CD4-positive, alpha-beta T cell treated with Interleukin-4 for 1 hour (primary cell): ENCODE data around the gene KCNH4.
A peak's percentile ranks its signal among the peaks of the same experiment; 100 is the strongest.
"Not testable (repeated sequence)": the region's sequence is repeated elsewhere in the genome, so short reads cannot be mapped to it uniquely, and the experiment has no call there.

Experiments used
- DNase-seq, 2 donors: peaks; one replicate each; pipeline ENCODE4 v3.0.0-alpha.2; 2020 to 2022

KCNH4 gene

DNA sequence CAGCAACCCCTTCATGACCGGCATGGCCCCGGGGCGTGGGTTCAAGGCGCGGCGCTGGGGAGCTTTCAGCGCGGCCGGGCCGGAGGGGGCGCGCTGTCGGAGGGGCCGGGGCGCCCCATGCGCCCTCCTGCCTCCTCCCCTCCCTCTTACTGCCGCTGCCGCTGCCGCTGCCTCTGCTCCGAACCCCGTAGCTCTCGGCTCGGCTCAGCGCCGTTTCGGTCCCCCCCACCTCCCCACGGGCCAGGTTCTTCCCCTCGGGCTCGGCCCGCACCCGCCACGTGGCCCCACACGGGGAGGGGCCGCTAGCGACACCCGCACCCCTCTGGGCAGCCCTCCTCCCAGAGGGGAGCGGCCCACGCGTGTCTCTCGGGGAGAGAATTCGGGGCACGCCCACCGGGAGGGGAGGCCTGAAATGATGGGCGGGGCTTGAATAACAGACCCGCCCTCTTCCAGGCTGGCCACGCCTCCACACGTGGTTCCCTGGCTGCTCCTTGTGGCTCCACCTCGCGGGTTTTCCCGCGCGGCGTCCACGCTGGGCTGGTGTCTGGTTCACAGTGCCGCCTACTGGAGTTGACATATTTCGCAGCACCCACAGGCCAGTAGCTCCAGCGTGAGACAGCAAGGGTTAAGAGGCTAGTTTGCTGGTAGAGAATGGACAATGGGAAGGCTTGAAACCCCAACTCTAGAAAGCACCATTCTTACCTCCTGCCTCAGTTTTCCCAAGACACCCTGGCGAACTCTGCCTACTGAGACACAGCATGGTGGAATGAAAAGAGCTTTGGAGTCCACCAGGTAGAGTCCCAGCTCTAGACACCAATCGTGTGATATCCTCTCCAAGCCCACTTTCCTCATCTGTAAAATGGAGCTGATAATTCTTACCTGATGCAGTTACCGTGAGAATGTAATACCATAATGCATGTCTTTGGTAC lies at the start of gene KCNH4:
Gene KCNH4, minus strand, starts transcription at position 221 of the 929 bp plus-strand sequence. Its CDS starts 197 bp downstream, at position 24.
- DNase-seq = peak; percentile 92 to 93

DNA sequence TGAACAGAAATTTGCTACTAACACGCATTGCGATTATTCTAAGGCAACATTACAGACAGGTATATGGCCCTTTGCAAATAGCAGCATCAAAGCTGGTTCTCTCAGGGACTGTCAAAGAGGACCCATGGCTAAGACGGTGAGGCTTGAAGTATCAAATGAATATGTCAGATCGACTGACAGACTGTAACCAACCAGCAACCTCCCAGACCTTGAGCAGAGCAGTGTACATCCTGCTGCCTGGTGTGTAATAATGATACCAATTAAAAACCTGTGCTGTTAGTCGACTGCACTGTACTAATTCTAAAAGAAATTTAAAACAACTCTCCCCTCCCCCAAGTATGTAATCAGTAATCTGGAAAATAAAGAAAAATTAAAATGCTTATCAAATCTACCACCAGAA lies 49.3 kb upstream of the KCNH4 start:
- no peak for DNase-seq

DNA sequence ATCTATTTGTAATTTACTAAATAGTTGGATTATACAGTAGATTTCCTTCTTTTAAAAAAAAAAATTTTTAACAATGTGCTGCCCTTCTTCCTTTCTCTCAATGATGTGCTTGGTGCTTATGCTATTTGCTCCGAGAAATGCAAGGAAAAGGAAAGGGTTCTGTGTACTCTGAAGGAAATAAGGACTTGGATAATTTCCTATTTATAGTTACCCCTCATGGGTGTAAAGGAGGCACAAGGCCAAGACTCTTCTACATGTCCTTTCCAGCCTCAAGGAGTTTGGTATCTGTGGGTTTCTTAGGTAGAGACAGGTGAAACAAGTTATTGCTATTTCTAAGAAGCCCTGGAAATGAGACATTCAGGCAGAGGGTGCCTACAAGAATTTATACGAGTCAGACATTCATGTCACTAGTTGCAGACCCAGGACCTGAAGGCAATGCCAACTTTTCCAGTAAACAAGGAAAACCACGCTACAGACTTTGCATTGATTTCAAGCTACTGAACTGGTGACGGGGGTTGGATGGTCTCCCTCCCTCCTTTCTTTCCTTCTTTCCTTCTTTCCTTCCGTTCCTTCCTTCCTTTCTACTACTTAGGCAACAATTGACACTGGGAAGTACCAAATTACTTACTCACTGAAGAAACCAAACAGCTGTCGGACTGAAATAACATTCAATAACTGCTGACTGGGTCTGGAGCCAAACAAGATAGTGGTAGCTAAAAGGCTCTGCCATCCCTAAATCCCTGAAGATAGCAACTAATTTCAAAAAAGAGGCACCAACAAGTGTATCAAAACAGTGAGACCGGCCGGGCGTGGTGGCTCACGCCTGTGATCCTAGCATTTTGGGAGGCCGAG lies 47.1 kb upstream of the KCNH4 start:
- no peak for DNase-seq

DNA sequence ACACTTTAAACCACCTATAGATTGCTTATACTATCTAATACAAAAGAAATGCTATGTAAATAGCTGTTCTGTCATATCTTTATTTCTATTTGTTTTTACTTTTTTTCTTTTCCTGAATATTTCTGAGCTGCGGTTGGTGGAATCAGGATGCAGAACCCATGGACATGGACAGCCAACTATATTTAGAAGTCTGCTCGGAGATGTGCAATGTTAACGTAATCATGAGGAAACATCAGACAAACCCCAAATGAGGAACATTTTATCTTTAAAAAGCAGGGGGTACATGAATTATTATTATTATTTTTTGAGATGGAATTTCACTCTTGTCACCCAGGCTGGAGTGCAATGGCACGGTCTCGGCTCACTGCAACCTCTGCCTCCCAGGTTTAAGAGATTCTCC lies 44.7 kb upstream of the KCNH4 start:
- DNase-seq = no peak

DNA sequence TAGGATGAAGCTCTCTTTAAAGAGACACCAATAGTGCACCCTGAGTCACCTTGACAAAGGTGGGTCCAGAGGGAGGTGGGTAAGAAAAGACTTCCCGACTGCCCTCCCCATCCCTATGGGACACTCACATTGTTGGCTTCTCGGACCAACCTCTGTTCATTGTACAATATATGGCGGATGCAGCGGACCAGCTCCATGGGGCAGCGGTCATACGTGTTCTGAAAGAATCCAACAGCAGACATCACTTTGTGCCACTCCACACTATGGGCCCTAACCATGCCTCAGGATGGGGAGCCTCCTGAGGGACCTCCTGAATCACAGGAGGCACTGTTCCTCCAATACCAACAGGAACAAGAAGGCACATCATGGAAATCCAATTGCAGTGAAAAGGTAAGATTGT lies 43.7 kb upstream of the KCNH4 start:
- no peak for DNase-seq

DNA sequence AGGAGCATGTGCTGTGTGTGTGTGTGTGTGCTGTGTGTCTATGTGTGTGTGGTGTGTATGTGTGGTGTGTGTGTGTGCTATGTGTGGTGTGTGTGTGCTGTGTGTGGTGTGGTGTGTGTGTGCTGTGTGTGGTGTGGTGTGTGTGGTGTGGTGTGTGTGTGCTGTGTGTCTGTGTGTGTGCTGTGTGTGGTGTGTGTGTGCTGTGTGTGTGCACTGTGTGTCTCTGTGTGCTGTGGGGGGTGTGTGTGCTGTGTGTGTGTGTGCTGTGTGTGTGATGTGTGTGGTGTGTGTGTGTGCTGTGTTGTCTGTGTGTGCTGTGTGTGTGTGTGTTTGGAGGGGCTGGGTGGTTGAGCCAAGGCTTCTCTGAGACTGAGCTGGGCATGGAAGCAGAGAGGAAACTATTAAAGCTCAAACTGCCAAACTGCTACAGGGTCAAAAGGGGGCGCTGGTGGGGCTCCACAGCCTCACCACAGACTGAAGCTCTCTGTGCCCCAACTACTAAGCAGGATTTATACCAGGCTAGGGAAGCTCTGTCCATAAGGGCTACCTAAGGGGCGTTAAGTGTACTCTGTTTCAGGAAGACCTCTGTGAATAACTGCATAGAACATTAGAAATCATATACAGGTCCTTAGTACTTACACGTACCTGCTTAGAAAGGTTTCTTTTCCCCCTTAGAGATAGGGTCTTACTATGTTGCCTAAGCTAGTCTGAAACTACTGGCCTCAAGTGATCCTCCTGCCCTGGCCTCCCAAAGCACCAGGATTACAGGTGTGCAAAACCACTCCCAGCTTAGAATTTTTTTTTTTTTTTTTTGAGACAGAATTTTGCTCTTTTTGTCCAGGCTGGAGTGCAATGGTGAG lies 41.2 kb upstream of the KCNH4 start:
- peak; percentile 68 to 71 for DNase-seq

DNA sequence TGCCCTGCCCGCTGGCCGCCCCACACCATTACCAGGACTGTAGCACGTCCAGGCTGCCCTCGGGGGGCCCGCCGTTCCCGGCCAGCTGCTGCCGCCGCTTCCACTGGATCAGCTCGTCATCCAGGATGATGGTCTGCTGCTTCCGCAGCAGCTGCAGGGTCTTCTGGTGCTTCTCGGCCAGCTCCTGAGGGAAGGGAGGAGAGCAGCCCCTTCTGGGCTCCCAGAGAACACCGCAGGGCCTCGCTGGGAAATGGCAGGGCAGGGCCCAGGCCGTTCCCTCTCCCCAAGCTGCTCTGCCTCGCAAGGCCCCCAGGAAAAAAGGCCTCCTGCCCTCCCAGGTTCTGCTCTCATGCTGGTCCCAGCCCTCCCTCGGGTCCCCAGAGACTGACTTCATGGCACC lies 38.3 kb upstream of the KCNH4 start:
- DNase-seq = not testable (repeated sequence)

DNA sequence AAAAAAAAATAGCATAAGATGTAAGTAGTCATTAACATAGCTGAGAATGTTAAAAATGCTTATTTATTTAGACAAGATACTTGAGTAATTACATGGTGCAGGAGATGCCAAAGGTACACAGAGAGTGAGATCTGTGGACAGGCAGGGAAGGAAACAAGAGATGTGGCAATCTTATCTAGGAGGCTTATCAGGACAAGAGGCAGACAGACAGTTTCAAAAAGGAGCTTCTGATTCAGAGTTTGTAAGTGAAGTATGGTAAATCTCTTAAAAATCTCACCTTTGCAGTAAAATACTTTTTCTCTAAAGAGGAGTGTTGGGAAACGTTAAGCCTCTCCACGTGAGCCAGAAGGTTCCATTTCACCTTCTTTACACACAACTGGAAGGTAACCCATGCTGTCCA lies 33.2 kb upstream of the KCNH4 start:
- DNase-seq = no peak

DNA sequence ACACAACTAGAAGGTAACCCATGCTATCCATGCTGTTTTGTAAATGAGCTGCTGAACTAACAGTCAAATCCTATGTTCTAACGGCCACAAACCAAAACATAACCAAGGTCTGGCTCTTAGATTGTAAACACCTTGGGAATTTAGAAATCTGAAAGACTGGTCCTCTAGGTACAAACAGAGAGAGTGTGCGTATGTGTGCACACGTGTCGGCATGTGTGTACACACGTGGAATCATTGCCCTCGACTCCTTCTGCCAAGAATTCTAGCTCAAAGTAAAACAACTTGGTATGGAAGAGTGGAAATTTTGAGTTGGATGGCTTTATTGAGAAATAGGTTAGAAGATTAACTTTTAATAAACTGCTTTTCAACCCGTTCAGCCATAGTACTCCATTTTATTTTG lies 31.4 kb upstream of the KCNH4 start:
- no peak for DNase-seq

DNA sequence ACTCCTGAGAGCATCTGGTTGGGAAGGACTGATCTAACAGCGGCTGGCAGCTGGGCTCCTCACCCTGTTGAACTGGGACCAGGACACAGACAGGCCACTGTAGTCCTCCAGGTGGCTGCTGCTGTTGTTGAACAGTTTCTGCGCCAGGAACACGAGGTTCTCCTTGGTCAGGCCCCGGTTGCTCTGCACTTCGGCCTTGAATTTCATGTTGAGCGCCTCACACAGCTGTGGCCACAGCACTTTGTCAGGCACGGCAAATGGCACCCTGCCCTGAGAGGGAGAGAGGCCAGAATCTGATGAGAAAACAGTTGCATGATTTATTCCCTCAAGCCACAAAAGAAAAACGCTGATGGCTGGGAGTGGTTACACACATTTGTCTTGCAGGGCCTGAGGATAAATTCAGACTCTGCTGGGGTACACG lies 31.0 kb upstream of the KCNH4 start:
- not testable (repeated sequence) for DNase-seq

DNA sequence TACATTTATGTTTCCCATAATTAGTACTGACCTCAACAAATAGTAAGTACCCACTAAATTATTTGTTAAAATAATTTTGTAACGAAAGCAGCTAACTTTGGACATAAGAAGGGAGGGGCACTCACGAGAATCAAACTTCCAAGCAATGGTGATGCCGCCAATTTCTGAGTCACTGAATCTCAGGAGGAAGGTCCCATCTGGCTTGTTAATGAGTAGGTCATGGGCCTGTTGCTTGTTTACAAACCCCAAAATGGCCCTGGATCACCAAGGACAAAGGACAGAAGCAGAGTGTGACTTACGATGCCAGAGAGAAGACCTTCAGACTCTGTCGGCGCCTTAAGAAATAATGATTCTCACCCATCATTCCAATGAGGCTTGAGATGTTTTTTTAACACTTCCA lies 29.1 kb upstream of the KCNH4 start:
- DNase-seq = no peak

DNA sequence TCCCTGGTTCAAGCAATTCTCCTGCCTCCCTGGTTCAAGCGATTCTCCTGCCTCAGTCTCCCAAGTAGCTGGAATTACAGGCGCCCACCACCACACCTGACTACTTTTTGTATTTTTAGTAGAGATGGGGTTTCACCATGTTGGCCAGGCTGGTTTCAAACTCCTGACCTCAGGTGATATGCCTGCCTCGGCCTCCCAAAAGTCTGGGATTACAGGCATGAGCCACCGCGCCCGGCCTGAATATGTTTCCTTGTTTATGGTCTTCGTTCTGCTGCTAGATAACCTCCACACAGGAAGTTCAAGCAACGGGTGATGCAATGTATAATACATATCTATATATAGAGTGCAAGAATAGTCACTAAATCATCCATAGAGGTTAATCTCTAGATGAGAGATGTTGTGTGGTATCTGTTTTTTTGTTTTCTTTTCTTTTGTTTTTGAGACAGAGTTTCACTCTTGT lies 25.2 kb upstream of the KCNH4 start:
- DNase-seq = not testable (repeated sequence)

DNA sequence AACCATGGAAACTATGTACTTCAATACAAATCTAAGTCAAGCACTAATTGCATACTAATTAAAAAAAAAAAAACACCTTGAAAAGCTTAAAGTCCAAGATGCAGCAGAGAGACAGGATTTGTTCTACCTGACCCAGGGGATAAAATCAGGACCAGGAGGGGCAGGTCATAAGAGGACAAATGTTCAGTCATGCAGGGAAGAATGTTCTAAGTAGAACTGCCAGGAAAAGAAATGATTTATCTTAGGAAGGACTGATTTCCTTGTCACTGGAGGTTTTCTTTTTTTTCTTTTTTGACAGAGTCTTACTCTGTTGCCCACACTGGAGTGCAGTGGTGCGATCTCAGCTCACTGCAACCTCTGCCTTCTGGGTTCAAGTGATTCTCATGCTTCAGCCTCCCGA lies 22.4 kb upstream of the KCNH4 start:
- no peak for DNase-seq

DNA sequence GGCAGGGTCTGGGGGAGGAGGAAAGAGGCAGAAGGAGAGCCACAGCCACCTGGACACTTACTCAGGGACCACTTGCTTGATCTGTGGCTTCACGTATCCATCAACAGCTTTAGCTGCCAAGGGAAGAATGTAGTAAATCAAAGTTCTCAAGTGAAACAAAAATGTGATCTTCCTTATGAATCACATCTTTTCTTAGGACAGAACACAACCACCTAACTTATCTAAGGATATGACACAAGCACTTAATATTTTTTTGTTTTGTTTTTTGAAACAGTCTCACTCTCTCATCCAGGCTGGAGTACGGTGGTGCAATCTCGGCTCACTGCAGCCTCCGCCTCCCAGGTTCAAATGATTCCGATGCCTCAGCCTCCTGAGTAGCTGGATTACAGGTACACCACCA lies 21.8 kb upstream of the KCNH4 start:
- DNase-seq = no peak

DNA sequence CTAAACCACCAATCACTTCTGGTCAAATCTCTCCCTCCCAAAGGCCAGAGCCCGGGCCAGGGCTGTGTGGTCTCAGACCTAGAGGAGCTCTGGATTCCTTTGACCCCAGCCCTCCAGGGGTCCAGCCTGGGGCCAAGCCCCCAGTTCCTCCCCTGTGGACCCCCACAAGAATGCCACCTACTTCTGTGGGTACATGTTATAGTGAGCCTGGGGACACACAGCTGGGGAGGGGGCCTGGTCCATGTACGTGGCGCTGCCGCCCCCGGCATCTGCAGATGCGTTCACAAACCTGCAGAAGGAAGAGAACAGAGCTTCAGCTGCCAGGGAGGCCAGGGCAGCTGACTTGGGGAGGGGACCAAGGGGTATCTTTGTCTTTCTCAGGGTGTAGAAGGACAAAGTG lies 21.2 kb upstream of the KCNH4 start:
- no peak for DNase-seq

DNA sequence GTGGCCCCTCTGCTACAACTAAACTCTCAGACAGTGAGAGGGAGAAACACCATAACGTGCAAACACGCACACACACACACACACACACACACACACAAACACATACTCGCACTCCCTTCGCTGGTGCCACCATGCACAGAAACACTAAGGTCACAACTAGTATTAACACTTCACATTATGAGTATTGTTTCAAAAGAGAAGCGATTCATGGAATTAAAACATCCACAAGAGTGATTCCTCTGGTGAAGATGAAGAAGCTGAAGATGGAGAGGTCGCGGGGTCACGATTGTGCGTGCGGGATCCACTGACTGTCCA lies 20.5 kb upstream of the KCNH4 start:
- no peak for DNase-seq

DNA sequence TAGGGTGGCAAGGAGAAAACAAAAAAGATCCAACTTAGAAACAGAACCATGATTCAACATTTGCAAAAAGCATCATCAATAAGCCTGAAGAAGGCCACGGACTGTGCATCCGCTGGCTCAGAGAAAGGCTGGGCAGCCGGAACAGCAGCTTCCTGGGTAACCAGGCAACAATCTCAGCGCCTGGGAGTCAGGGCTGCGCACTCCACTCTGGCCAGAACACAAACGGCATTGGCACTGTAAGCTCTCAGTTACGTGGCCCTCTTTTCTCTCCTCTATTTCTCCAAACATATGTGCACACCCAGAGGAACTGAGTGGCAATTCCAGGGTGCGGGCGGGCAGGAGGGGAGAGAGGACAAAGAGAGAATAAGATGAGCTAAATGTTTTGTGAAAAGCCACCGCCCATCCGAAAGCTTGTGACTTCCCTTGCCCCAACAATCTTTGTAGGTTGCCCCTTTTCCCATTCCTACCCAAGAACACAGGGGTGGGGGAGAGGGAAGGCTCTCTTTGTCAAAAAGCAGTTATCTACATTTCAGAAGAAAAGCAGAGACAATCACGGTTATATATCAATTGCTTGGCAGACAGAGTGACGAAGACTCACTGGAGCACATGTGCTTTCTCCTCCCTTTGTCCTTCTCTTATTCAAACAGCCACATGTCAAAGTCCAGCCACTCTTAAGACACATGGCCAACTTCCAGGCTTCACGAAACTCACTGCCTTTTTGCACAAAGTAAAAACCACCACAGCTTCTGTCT lies 19.9 kb upstream of the KCNH4 start:
- no peak for DNase-seq

DNA sequence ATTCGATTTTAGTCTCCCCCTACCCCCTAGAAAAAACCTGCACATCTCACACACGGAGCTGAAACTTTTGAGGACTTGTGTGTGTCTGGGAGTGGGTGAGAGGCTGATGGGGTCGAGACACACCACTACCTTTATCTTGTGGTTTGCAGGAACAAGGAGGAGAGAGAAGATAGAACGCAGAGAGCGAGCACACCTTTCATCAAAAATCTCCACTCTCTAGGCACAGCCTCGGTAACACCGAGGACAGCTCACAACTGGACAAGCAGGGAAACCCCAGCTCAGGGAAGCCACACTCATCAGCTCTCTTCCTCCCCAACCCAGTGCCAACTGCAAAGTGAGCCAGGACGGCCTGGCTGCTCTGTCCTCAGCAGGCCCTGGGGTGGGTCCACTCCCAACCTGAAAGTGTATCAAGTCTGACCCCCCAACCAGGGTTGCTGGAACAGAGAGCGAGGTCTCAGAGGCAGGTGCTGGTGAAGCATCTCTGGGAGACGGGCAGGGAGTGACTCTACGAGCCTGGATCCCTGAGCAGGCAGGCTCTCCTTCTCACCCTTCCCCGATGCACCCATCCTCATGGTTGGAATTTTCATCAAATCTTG lies 18.6 kb upstream of the KCNH4 start:
- no peak for DNase-seq

DNA sequence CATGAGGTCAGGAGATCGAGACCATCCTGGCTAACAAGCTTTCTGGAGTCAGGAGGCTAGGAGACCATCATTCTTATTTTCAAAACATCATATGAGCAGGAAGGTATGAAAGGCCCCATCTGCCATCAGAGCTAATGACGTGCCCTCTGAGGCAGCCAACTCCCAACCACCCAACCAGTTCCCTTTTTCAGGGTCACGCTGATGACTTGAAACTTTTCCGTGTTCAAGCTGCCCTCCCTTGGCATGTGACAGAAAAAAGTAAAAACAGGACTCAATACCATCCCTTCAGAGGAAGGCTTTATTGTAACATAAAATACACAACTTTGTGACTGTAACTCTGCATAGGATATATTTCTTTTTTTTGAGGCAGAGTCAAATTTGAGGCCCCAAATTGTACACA lies 18.0 kb upstream of the KCNH4 start:
- peak in 1 of 2 donors; percentile 69 for DNase-seq

DNA sequence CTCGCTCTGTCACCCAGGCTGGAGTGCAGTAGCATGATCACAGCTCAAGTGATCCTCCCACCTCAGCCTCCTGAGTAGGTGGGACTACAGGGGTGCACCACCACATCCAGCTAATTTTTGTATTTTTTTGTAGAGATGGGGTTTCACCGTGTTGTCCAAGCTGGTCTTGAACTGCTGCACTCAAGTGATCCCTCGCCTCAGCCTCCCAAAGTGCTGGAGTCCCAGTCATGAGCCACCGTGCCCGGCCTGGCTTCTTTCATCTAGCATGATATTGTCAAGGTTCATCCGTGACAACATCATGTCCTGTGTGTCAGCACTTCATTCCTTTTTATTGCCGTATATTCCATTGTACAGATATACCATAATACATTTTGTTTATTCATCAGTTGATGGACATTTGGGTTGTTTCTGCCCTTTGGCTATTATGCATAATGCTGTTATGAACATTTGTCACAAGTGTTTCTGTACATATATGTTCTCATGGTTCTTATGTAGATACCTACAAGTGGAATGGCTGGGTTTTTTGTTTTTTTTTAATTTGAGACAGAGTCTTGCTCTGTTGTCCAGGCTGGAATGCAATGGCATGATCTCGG lies 16.7 kb upstream of the KCNH4 start:
- no peak for DNase-seq
